GM23338 (cell line): ENCODE measurements around the gene ABRAXAS1. TPM values are rescaled to one million over a fixed set of nuclear protein-coding genes. Genes with fewer than 3 reads are reported as not detected.

Source experiments
- ATAC-seq: fragments of 200-7000 bp; cut with Tn5 transposase; 3 replicates; pipeline ENCODE4 v1.9.1; 2020
- DNase-seq: peaks from one replicate; pipeline ENCODE4 v3.0.0-alpha.2; 2015; ENCODE audit warnings: low spot score
- H2AFZ ChIP-seq: fragments of 200-600 bp; sonication (generic); 2 replicates; pipeline ENCODE4 v1.8.0; 2016; ENCODE audit warnings: antibody characterized with exemption, mild to moderate bottlenecking, moderate library complexity
- H3F3A ChIP-seq: fragments of 200-600 bp; sonication (generic); replicated peaks from 2 replicates; pipeline ENCODE4 v1.8.0; 2017; ENCODE audit warnings: antibody characterized with exemption, mixed run types, low read depth
- H3K27ac ChIP-seq: fragments of 200-600 bp; sonication (generic); 2 replicates; pipeline ENCODE4 v1.6.1; 2016; ENCODE audit warnings: low read depth
- H3K27me3 ChIP-seq: fragments of 200-600 bp; sonication (generic); 2 replicates; pipeline ENCODE4 v1.8.0; 2016; ENCODE audit warnings: mild to moderate bottlenecking, mixed run types, moderate library complexity; ENCODE audit not compliant: insufficient read depth
- H3K36me3 ChIP-seq: fragments of 200-600 bp; sonication (generic); 2 replicates; pipeline ENCODE4 v1.8.0; 2016; ENCODE audit warnings: mild to moderate bottlenecking; ENCODE audit not compliant: insufficient read depth
- H3K4me1 ChIP-seq: fragments of 200-600 bp; sonication (generic); 2 replicates; pipeline ENCODE4 v1.8.0; 2016; ENCODE audit warnings: mild to moderate bottlenecking, moderate library complexity; ENCODE audit not compliant: insufficient read depth
- H3K4me2 ChIP-seq: fragments of 200-600 bp; sonication (generic); 2 replicates; pipeline ENCODE4 v1.7.1; 2017; ENCODE audit warnings: mixed run types
- H3K4me3 ChIP-seq: fragments of 200-600 bp; sonication (generic); 2 replicates; pipeline ENCODE4 v1.6.1; 2016; ENCODE audit warnings: mixed run types
- H3K79me2 ChIP-seq: fragments of 200-600 bp; sonication (generic); replicated peaks from 2 replicates; pipeline ENCODE4 v1.8.0; 2017; ENCODE audit warnings: mild to moderate bottlenecking; ENCODE audit not compliant: insufficient read depth
- H3K9me2 ChIP-seq: fragments of 200-600 bp; sonication (generic); 2 replicates; pipeline ENCODE4 v1.8.0; 2017; ENCODE audit not compliant: insufficient read depth
- H4K20me1 ChIP-seq: fragments of 200-600 bp; sonication (generic); replicated peaks from 2 replicates; pipeline ENCODE4 v1.8.0; 2017; ENCODE audit warnings: mild to moderate bottlenecking; ENCODE audit not compliant: insufficient read depth
- H3K27ac Mint-ChIP-seq: 2 replicates; pipeline ENCODE4 v1.8.0; 2020; ENCODE audit warnings: inconsistent platforms, mild to moderate bottlenecking, moderate library complexity, mixed read lengths
- H3K27me3 Mint-ChIP-seq: 3 replicates; pipeline ENCODE4 v1.8.0; 2022; ENCODE audit warnings: low read depth, mild to moderate bottlenecking, moderate library complexity, mixed read lengths, inconsistent platforms; ENCODE audit not compliant: insufficient read depth, poor library complexity
- H3K36me3 Mint-ChIP-seq: 3 replicates; pipeline ENCODE4 v1.8.0; 2021; ENCODE audit warnings: low read depth, mild to moderate bottlenecking, inconsistent platforms, moderate library complexity, mixed read lengths
- H3K4me1 Mint-ChIP-seq: 3 replicates; pipeline ENCODE4 v1.8.0; 2020; ENCODE audit warnings: mild to moderate bottlenecking, inconsistent platforms, mixed read lengths
- H3K4me3 Mint-ChIP-seq: 3 replicates; pipeline ENCODE4 v1.8.0; 2021; ENCODE audit warnings: moderate library complexity, mild to moderate bottlenecking, inconsistent platforms, mixed read lengths
- H3K9me3 Mint-ChIP-seq: 3 replicates; pipeline ENCODE4 v1.8.0; 2020; ENCODE audit warnings: moderate library complexity, mild to moderate bottlenecking, inconsistent platforms, mixed read lengths
- CREB1 ChIP-seq: fragments of 250-450 bp; sonication (Bioruptor Pico); IDR thresholded peaks from 2 replicates; pipeline ENCODE4 v1.5.0; 2020; ENCODE audit warnings: low read depth, mild to moderate bottlenecking, moderate library complexity
- CTCF ChIP-seq, 2 experiments: fragments of 200-600 bp in 1 of 2; sonication (generic) in 1 of 2; conservative IDR thresholded peaks; 2 replicates each; pipeline versions ENCODE4 v1.5.1 to v1.6.1; 2016 to 2017; ENCODE audit warnings: antibody characterized with exemption in 2 of 2, low read depth in 2 of 2, mild to moderate bottlenecking in 2 of 2, moderate library complexity in 1 of 2
- ETS1 ChIP-seq: IDR thresholded peaks from 2 replicates; pipeline ENCODE4 v1.6.1; 2016; ENCODE audit warnings: antibody characterized with exemption
- EZH2 ChIP-seq: fragments of 200-600 bp; sonication (generic); IDR thresholded peaks from one replicate; pipeline ENCODE4 v1.8.0; 2017; ENCODE audit warnings: antibody characterized with exemption, mild to moderate bottlenecking, low read depth; ENCODE audit not compliant: unreplicated experiment
- EZH2phosphoT487 ChIP-seq: fragments of 200-600 bp; sonication (generic); IDR thresholded peaks from one replicate; pipeline ENCODE4 v1.8.1; 2018; ENCODE audit warnings: antibody characterized with exemption; ENCODE audit not compliant: unreplicated experiment
- JUNB ChIP-seq: IDR thresholded peaks from one replicate; pipeline ENCODE4 v1.6.1; 2016; ENCODE audit warnings: antibody characterized with exemption; ENCODE audit not compliant: unreplicated experiment
- NANOG ChIP-seq: IDR thresholded peaks from 2 replicates; pipeline ENCODE4 v1.6.1; 2016; ENCODE audit warnings: antibody characterized with exemption, borderline replicate concordance
- POLR2AphosphoS5 ChIP-seq: IDR thresholded peaks from 2 replicates; pipeline ENCODE4 v1.6.1; 2016; ENCODE audit warnings: antibody characterized with exemption, low read depth
- REST ChIP-seq: IDR thresholded peaks from one replicate; pipeline ENCODE4 v1.6.1; 2018; ENCODE audit warnings: antibody characterized with exemption; ENCODE audit not compliant: unreplicated experiment
- STAT1 ChIP-seq: IDR thresholded peaks from one replicate; pipeline ENCODE4 v1.6.1; 2016; ENCODE audit warnings: antibody characterized with exemption; ENCODE audit not compliant: unreplicated experiment
- ZNF114 ChIP-seq: fragments of 250-450 bp; sonication (Bioruptor Pico); IDR thresholded peaks from 2 replicates; pipeline ENCODE4 v1.5.0; 2020; ENCODE audit warnings: mild to moderate bottlenecking, moderate library complexity
- ZNF331 ChIP-seq: fragments of 250-450 bp; sonication (Bioruptor Pico); IDR thresholded peaks from 2 replicates; pipeline ENCODE4 v1.5.0; 2020; ENCODE audit warnings: low read depth, mild to moderate bottlenecking, moderate library complexity
- ZNF462 ChIP-seq: fragments of 250-450 bp; sonication (Bioruptor Pico); IDR thresholded peaks from 2 replicates; pipeline ENCODE4 v1.5.0; 2020; ENCODE audit warnings: mild to moderate bottlenecking, moderate library complexity
- polyA plus RNA-seq: library from polyadenylated mRNA; unstranded; fragments of >200 nt; fragmentation: Nextera tagmentation; extraction: Ambion mirVana; gene quantifications from 2 replicates; pipeline ENCODE4 v1.2.1, GENCODE V29; 2016
- total RNA-seq: library from RNA; depleted of rRNA; stranded (reverse); fragments of >200 nt; shearing (Covaris generic); gene quantifications from 2 replicates; pipeline ENCODE4 v1.2.3, GENCODE V29; 2014

The ABRAXAS1 gene
- total and polyA plus RNA-seq, 2 experiments from 2014 or later: 8.0 to 25.2 TPM

- Mint-ChIP-seq H3K4me3 (no peak overlapping the region), H3K9me3 (no peaks in the 10 kb centered on the region), H3K27me3 (no peaks in the 10 kb centered on the region), H3K27ac (no peak overlapping the region), H3K4me1 (no peaks in the 10 kb centered on the region), H3K36me3 (peaks cover 2% of the 10 kb centered on the region; the same call in 1 of the 3 replicates)
- no peak overlapping the region for H2AFZ ChIP-seq
- DNase-seq (no peak), ATAC-seq (no peak)
- TF ChIP-seq ZNF114 (CRISPR knock-in tag): no peak
- no peak for TF ChIP-seq REST
- no peak for TF ChIP-seq ZNF331
- TF ChIP-seq NANOG: no peak
- TF ChIP-seq STAT1: no peak
- TF ChIP-seq EZH2: no peak
- no peak for TF ChIP-seq EZH2phosphoT487
- no peak for TF ChIP-seq POLR2AphosphoS5
- no peak for TF ChIP-seq JUNB
- TF ChIP-seq ZNF462 (CRISPR knock-in tag): no peak
- no peak for TF ChIP-seq ETS1
- no peak for TF ChIP-seq CREB1 (CRISPR knock-in tag)
- TF ChIP-seq CTCF (conservative IDR thresholded peaks at IDR 0.05; ENCODE audit: low read depth in 2 of 2): no peak
- H4K20me1 ChIP-seq: no peaks in the 10 kb centered on the region
- H3K4me1 ChIP-seq: no peaks in the 10 kb centered on the region
- no peaks in the 10 kb centered on the region for H3K27me3 ChIP-seq
- no peaks in the 10 kb centered on the region for H3K79me2 ChIP-seq
- no peak overlapping the region for H3K4me2 ChIP-seq
- H3K9me2 ChIP-seq: no peaks in the 10 kb centered on the region
- no peak overlapping the region for H3K4me3 ChIP-seq
- no peaks in the 10 kb centered on the region for H3K36me3 ChIP-seq
- H3K27ac ChIP-seq: no peak overlapping the region
- H3F3A ChIP-seq: no peaks in the 10 kb centered on the region
Measured at GRCh38 chr4:83413676-83414075, 71.2 kb downstream of the ABRAXAS1 start.
